Measurements from ENCODE around the gene SOCS1.

Gene SOCS1

GRCh38 chr16:11242658-11243057, 13.3 kb downstream of the SOCS1 start:
- no peak for DNase-seq

DNA sequence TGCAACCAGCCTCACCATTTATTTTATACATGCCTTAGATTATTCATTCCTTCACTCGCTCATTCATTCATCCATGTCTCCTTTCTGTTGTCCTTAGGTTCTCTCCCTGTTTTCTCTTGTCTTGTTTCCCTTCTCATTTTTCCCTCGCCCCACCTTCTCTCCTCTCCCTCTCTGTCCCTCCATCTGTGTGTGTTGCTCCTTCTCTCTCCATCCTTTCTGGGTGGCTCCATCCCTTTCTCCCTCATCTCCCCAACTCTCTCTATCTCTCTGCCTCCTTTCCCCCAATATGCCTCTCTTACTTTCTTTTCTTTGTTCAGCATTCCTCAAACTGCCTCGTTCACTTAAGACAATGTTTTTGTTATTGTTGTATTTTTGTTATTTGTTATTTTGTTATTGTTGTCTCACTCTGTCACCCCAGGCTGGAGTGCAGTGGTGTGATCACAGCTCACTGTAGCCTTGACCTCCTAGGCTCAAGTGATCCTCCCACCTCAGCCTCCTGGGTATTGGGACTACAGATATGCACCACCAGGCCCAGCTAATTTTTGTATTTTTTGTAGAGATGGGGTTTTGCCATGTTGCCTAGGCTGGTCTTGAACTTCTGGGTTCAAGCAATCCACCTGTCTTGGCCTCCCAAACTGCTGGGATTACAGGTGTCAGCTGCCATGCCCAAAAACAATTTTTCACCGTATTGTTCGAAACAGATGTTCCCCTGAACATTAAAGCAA, 14.4 kb downstream of the SOCS1 start:
- DNase-seq = no peak

GRCh38 chr16:11240636-11241473, 15.1 kb downstream of the SOCS1 start:
- no peak for DNase-seq

DNA sequence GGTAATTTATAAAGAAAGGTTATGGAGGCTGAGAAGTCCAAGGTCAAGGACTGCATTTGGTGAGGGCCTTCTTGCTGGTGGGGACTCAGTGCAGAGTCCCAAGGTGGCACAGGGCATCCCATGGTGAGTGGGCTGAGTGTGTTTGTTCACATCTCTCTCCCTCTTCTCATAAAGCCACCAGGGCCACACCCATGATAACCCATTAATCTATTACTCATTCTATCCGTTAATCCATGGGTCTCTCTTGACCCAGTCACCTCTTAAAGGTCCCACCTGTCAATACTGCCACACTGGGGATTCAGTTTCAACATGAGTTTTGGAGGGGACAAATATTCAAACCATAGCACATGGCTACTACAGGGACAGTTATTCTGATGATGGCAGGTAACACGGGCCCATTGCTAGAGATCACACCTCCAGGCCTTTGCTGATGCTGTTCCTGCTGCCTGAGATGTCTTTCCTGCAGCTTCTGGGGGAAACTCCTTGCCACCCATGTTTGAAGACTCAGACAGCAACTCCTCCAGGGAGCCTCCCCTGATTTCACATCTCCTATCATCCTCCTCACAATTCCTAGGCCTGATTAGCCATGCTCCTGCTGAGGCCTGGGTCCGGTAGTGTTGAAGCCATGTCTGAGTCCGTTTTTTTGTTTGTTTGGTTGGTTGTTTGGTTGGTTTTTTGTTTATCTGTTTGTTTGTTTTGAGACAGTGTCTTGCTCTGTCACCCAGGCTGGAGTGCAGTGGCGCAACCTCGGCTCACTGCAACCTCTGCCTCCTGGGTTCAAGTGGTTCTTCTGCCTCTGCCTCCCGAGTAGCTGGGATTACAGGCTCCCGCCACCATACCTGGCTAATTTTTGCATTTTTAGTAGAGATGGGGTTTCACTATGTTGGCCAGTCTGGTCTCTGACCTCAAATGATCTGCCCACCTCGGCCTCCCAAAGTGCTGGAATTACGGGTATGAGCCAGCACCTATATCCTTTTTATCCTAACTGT, 16.1 kb downstream of the SOCS1 start:
- DNase-seq = no peak

DNA sequence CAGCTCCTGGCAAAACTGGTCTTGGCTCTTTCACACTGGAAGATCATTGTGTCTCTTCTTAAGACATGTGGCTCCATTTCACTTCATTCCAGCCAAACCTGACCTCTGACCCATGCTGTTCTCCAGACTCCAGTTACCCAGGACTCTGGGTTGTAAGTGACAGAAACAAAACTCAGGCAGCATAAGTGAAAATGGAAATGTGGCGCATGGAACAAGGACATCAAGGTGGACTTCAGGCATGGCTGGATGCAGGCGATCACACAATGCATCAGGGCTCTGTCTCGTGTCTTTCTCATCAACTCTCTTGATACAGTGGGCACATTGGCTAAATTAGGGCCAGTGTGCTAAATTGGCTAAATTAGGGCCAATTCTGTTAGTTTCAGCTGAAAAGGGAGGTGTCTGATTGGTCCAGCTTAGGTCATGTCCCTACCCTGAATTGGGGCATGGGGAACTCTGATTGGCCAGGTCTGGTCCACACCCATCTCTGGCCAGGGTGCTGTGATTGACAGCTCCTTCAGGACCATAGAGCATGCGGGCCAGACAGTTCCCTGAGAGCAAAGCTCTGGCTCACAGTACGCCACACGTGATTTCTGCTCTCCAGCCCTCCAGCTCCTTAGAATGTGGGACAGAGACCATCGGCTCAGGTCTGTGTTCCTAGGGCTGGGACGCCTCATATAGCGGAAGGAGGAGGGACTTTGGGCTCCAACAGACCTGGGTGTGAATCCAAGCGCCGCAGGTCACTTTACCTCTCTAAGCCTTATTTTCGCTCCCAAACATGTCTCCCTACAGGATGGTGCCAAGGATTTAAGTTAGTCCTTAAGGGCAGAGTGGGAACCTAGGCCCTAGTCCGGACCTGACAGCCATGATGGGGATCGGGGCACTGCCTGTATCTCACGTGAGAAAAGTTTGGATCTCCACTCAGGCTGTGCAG, 17.5 kb downstream of the SOCS1 start:
- no peak for DNase-seq

GRCh38 chr16:11236461-11237254, 19.3 kb downstream of the SOCS1 start:
- peak; percentile 92 for DNase-seq

- DNase-seq = no peak
Observed at GRCh38 chr16:11235703-11235991, 20.4 kb downstream of the SOCS1 start.

DNA sequence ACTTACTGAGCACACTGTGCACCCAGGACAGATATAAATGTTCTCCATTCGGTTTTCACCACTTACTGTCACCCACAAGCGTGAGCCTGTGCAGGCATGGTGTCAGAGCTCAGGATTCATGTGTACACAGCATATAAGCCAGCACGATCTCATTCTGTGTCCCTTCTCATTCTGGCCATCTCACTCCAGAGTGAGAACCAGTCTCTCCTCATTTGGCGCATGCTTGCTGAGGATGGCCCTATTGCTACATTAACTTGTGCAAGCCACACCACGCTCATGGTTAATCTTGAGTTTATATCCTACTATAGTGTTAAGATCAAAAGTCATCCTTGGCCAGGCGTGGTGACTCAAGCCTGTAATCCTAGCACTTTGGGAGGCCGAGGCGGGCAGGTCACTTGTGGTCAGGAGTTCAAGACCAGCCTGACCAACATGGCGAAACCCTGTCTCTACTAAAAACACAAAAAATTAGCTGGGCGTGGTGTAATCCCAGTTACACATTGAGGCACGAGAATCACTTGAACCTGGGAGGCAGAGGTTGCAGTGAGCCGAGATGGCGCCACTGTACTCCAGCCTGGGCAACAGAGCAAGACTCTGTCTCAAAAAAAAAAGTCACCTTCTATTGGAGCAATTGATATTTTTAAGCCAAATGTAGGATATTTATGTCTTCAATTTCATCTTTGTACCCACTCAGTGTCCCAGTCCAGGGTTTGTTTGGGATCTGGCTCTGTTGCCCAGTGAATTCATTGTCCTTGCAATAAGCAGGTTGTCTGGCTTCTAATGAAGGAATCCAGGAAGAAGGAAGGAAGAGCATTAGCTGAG, 20.9 kb downstream of the SOCS1 start:
- peak; percentile 62 for DNase-seq

GRCh38 chr16:11233727-11234376, 22.2 kb downstream of the SOCS1 start:
- no peak for DNase-seq

GRCh38 chr16:11232852-11233726, 22.9 kb downstream of the SOCS1 start:
- peak; percentile 64 for DNase-seq

- no peak for DNase-seq
Observed at GRCh38 chr16:11232302-11232851, 23.6 kb downstream of the SOCS1 start.

GRCh38 chr16:11231367-11231970, 24.5 kb downstream of the SOCS1 start:
- DNase-seq = no peak

GRCh38 chr16:11229906-11230305, 26.1 kb downstream of the SOCS1 start:
- no peak for DNase-seq

DNA sequence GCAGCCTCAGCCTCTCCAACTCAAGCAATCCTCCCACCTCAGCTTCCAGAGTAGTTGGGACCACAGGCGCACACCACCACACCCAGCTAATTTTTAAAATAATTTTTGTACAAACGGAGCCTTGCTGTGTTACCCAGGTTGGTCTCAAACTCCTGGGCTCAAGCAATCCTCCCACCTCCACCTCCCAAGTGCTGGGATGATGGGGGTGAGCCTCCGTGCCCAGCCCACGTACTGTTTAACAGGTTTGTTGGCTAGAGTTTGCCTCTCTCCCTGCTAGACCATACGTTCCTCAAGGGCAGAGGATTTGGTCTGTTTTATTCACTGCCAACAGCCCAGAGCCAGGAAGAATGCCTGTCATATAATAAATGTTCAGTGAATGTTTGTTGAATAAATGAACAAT, 26.6 kb downstream of the SOCS1 start:
- no peak for DNase-seq

- DNase-seq = no peak
Observed at GRCh38 chr16:11225677-11226549, 30.1 kb downstream of the SOCS1 start.

GRCh38 chr16:11224894-11225676, 30.9 kb downstream of the SOCS1 start:
- DNase-seq = peak; percentile 65

All from suppressor macrophage treated with lipopolysaccharide for 4 hours (primary cell).